HCT116 (cell line): ENCODE data around the gene DMPK. TPM values are rescaled to one million over a fixed set of nuclear protein-coding genes. Genes with fewer than 3 reads are reported as not detected.

Source experiments
- ATAC-seq: fragments of 200-7000 bp; cut with Tn5 transposase; 2 replicates; pipeline ENCODE4 v1.9.1; 2020; ENCODE audit warnings: mild to moderate bottlenecking, moderate library complexity
- BruUV-seq: library from RNA; stranded (reverse); fragments of 400-500 nt; replicated peaks from 2 replicates; lab custom pipeline; 2021; lab: Mats Ljungman, UMichigan
- CTCF ChIA-PET: fragments of 300-600 bp; sonication (Branson Sonifier 250); formaldehyde crosslinking; loops from one replicate; lab custom pipeline; 2021; ENCODE audit warnings: antibody characterized with exemption; lab: Charles Lee
- POLR2A ChIA-PET: fragments of 300-600, 350-600 bp; sonication (Branson Sonifier 250); formaldehyde crosslinking; loops from one replicate; lab custom pipeline; 2021; ENCODE audit warnings: antibody characterized with exemption; lab: Charles Lee
- RAD21 ChIA-PET, 2 experiments: fragments of 300-600 bp; sonication (Branson Sonifier 250); formaldehyde crosslinking; loops; one replicate each; lab custom pipeline; 2023; ENCODE audit warnings: low total read pairs in 2 of 2; ENCODE audit not compliant: uncharacterized antibody in 2 of 2, unreplicated experiment in 2 of 2, low non-redundant PET in 1 of 2; lab: Charles Lee
- DNase-seq: peaks from one replicate; pipeline ENCODE4 v3.0.0-alpha.2; 2010; ENCODE audit warnings: low read depth, low spot score
- H2AFZ ChIP-seq: fragments of 200-600 bp; shearing (Covaris generic), sonication (generic); 2 replicates; pipeline ENCODE4 v1.6.1; 2017; ENCODE audit warnings: low read depth, mixed run types, mixed read lengths, antibody characterized with exemption, low read length; ENCODE audit not compliant: poor library complexity, severe bottlenecking
- H3K27ac ChIP-seq: 2 replicates; pipeline ENCODE4 v1.5.1; 2012; ENCODE audit warnings: low read depth, low read length
- H3K27me3 ChIP-seq: fragments of 200-600 bp; sonication (generic); 2 replicates; pipeline ENCODE4 v1.6.1; 2016; ENCODE audit warnings: mixed run types, low read length, mixed read lengths; ENCODE audit not compliant: insufficient read depth
- H3K36me3 ChIP-seq, 2 experiments: fragments of 200-500 bp in 1 of 2; fragments of 200-600 bp in 1 of 2; sonication (Bioruptor generic) in 1 of 2; sonication (generic) in 1 of 2; 2 replicates each; pipeline versions ENCODE4 v1.5.1 to v1.6.1; 2014 to 2016; ENCODE audit warnings: low read length in 2 of 2, inconsistent platforms in 1 of 2, mixed read lengths in 1 of 2, mixed run types in 1 of 2; ENCODE audit not compliant: insufficient read depth in 2 of 2, control insufficient read depth in 1 of 2
- H3K4me1 ChIP-seq, 2 experiments: fragments of 200-600 bp in 1 of 2; sonication (generic) in 1 of 2; 2 replicates each; pipeline versions ENCODE4 v1.5.1 to v1.6.1; 2012 to 2017; ENCODE audit warnings: low read length in 2 of 2, inconsistent platforms in 1 of 2, mild to moderate bottlenecking in 1 of 2, mixed read lengths in 1 of 2, mixed run types in 1 of 2, moderate library complexity in 1 of 2; ENCODE audit not compliant: insufficient read depth in 2 of 2, control insufficient read depth in 1 of 2
- H3K4me2 ChIP-seq: fragments of 200-600 bp; sonication (generic); 2 replicates; pipeline ENCODE4 v1.6.1; 2017; ENCODE audit warnings: mixed run types, low read length, mixed read lengths
- H3K4me3 ChIP-seq, 2 experiments: fragments of 200-600 bp in 1 of 2; sonication (generic) in 1 of 2; replicated peaks in 1 of 2; 2 replicates each; pipeline ENCODE4 v1.5.1; 2011 to 2016; ENCODE audit warnings: low read length in 2 of 2, control low read depth in 1 of 2, low read depth in 1 of 2, mild to moderate bottlenecking in 1 of 2, mixed read lengths in 1 of 2, mixed run types in 1 of 2
- H3K79me2 ChIP-seq: fragments of 200-600 bp; sonication (generic); 2 replicates; pipeline ENCODE4 v1.6.1; 2017; ENCODE audit warnings: mild to moderate bottlenecking, mixed run types, low read length, moderate library complexity, mixed read lengths; ENCODE audit not compliant: insufficient read depth
- H3K9ac ChIP-seq: fragments of 200-600 bp; sonication (generic); 2 replicates; pipeline ENCODE4 v1.6.1; 2016; ENCODE audit warnings: low read length, mixed read lengths
- H3K9me2 ChIP-seq: fragments of 200-600 bp; sonication (generic), shearing (Covaris generic); 2 replicates; pipeline ENCODE4 v1.6.1; 2017; ENCODE audit warnings: mixed run types, mild to moderate bottlenecking, moderate library complexity; ENCODE audit not compliant: insufficient read depth
- H3K9me3 ChIP-seq, 2 experiments: fragments of 200-500 bp in 1 of 2; fragments of 200-600 bp in 1 of 2; sonication (Bioruptor generic) in 1 of 2; sonication (generic) in 1 of 2; 2 replicates each; pipeline ENCODE4 v1.6.1; 2014 to 2017; ENCODE audit warnings: low read length in 2 of 2, mixed read lengths in 2 of 2, inconsistent platforms in 1 of 2, low read depth in 1 of 2, mild to moderate bottlenecking in 1 of 2, mixed run types in 1 of 2, moderate library complexity in 1 of 2; ENCODE audit not compliant: control insufficient read depth in 1 of 2, insufficient read depth in 1 of 2
- H4K20me1 ChIP-seq: fragments of 200-600 bp; sonication (generic), shearing (Covaris generic); 2 replicates; pipeline ENCODE4 v1.6.1; 2017; ENCODE audit warnings: mixed run types, mild to moderate bottlenecking, moderate library complexity; ENCODE audit not compliant: insufficient read depth
- ATF3 ChIP-seq: IDR thresholded peaks from 2 replicates; pipeline ENCODE4 v1.6.1; 2012
- EGR1 ChIP-seq: IDR thresholded peaks from 2 replicates; pipeline ENCODE4 v1.6.1; 2012; ENCODE audit warnings: low read depth
- MAX ChIP-seq: IDR thresholded peaks from 2 replicates; pipeline ENCODE4 v1.6.1; 2012
- POLR2AphosphoS5 ChIP-seq: IDR thresholded peaks from 2 replicates; pipeline ENCODE4 v1.6.1; 2011; ENCODE audit warnings: mild to moderate bottlenecking, low read depth, low read length, moderate library complexity
- TCF7L2 ChIP-seq: IDR thresholded peaks from 2 replicates; pipeline ENCODE4 v1.7.0; 2011; ENCODE audit warnings: borderline replicate concordance, inconsistent platforms; ENCODE audit not compliant: insufficient read depth, insufficient read length; ENCODE audit errors: extremely low read depth
- ZBTB33 ChIP-seq: IDR thresholded peaks from 2 replicates; pipeline ENCODE4 v1.6.1; 2011; ENCODE audit warnings: mild to moderate bottlenecking, low read length, moderate library complexity; ENCODE audit not compliant: insufficient replicate concordance; ENCODE audit errors: extremely low read depth
- intact Hi-C: fragments of 100-400 bp; cut with micrococcal nuclease; formaldehyde crosslinking; loops from 2 replicates; pipeline ENCODE4 v1.10.0; 2022
- total RNA-seq: library from RNA; stranded (reverse); gene quantifications from one replicate; pipeline ENCODE4 v1.2.1, GENCODE V29; 2021; ENCODE audit not compliant: unreplicated experiment

The DMPK gene
- total RNA-seq, 1 experiment from 2014 or later: 52.5 TPM

GRCh38 chr19:45825917-45826893, 43.9 kb upstream of the DMPK start (continued):
- TF ChIP-seq MAX: no peak
- TF ChIP-seq EGR1: no peak

GRCh38 chr19:45825263-45825605, 42.9 kb upstream of the DMPK start:
- no TSS peak for BruUV-seq
- Histone ChIP-seq H3K9me3 (no peaks in the 10 kb centered on the region), H4K20me1 (no peaks in the 10 kb centered on the region), H3K27me3 (no peaks in the 10 kb centered on the region), H3K27ac (no peak overlapping the region), H3K36me3 (peaks cover 33 to 55% of the 10 kb centered on the region in 2 experiments; a peak in 3 of 4 replicates), H3K4me2 (no peak overlapping the region), H3K4me3 (no peak overlapping the region), H3K4me1 (no peaks in the 10 kb centered on the region), H3K79me2 (no peaks in the 10 kb centered on the region), H3K9ac (no peak overlapping the region), H2AFZ (no peak overlapping the region), H3K9me2 (no peaks in the 10 kb centered on the region)
- no peak for TF ChIP-seq ZBTB33
- no peak for TF ChIP-seq POLR2AphosphoS5
- TF ChIP-seq ATF3: no peak
- TF ChIP-seq TCF7L2: no peak
- ChIA-PET POLR2A (no interaction called here), CTCF (interaction anchor here (1.0 kb wide), 1 partner anchor 8 kb away, joined by 3 read pairs; no protein-coding TSS in a partner anchor), RAD21 (no interaction called here)
- no peak for ATAC-seq
- intact Hi-C loops: no loop called here
- no peak for DNase-seq
